GM18861 (cell line): ENCODE measurements around the gene NUP62.
"Not testable (repeated sequence)": the region's sequence is repeated elsewhere in the genome, so short reads cannot be mapped to it uniquely, and the experiment has no call there.

Experiments used
- ATAC-seq: cut with Tn5 transposase; IDR thresholded peaks from one replicate; pipeline ENCODE4 v1.9.1; 2021; ENCODE audit not compliant: unreplicated experiment

Gene NUP62

DNA sequence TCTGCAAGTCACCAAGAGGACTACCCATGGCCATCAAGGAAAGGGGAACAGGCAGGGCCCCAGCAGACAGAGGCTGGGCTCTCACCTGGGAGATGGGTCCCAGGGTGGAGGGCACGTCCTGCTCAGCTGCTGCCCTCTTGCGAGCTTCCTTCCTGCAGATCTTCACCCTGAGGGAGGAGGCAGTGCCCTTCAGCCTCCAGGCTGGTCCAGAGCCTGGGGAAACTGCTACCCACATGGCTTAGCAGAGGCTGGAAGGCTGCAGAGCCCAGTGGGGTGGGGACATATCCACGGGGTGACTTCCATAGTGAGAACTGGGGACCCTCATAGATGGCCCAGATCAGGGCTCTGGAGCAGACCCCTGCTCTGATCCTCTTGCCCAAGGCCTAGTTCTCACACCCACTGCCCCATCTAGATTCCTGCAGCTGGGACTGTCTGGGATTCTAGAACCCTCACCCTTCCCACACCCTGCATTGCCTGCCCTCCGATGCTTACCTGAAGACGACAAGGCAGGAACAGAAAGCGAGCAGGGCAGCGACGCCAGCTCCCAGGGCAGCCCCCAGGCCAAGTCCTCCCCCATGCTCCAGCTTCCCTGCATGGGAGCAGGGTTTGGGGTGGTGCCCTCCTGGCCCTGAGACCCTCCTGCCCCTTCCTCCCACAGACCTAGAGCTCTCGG lies 22.6 kb upstream of the NUP62 start:
- no peak for ATAC-seq

DNA sequence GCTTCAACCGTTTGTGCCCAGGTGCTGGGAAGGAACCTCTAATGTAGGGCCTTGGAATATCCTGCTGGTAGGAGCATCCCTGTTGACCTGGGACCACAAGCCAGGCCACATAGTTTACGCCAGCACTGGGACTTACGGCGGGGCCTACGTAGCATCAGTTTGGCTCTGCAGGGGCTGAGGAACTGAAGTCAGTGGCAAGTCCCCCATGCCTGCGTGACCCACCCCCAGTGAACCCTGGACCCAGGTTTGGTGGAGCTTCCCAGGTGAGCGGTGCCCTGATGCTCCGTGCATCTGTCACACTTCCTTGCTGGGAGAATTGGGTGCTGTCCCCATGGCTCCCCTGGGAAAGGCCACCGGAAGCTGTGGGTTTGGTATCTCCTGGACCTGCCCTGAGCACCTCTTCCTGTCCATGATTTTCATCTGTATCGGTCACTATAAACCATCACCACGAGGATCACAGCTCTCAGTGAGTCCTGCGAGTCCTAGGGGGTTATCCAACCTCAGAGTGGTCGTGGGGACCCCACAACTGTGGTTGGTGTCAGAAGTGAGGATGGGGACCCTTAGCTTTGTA lies 21.7 kb upstream of the NUP62 start:
- no peak for ATAC-seq

DNA sequence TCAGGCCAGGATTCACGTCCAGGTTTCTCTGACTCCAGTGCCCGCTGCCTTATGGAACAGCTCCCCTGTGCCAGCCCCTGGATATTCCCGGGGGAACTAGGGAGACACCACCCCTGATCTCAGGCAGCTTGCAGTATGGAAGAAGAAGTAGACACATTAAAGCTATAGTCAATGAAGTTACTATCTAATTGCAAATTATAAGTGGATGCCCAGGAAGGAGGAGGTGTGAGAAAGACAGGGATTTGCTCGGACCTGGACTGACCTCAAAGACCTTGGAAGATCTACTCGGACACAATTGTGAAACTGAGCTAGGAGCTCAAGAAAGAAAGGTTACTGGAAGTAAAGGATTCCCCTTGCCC lies 21.3 kb upstream of the NUP62 start:
- ATAC-seq: no peak

DNA sequence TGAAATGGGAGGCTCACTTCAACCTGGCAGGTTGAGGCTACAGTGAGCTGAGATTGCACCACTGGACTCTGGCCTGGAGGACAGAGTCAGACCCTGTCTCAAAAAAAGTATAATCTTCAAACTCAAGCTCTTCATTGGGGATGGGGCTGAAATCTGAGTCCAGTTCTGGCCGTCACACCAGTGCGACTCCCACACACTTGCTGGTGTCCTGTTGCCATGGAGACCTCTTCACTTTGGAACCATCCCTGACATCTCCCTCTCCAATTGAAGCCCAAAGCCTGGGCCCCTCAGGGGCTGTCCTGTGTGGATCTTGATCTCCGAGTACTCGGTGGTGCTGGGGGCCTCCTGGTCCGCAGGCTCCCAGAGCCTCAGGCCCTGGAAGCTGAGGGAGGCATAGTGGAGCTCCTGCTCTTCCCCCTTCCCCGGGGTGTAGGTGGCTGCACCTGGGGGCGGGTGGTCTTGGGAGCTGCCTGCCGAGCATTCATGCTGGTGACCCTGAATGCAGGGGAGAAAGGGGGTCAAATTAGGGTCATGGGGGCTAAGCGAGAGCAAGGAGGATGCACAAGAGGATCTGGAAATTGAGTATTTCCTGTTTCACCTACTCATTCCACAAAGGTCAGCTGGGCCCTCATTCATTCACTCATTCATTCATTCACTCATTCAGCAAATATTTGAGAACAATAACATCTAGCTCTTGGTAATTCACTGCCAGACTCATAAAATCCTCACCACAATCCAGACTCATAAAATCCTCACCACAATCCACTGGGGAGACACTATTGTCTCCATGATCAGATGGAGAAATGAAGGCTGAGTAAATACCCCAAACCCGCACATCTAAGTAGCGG lies 20.7 kb upstream of the NUP62 start:
- no peak for ATAC-seq

DNA sequence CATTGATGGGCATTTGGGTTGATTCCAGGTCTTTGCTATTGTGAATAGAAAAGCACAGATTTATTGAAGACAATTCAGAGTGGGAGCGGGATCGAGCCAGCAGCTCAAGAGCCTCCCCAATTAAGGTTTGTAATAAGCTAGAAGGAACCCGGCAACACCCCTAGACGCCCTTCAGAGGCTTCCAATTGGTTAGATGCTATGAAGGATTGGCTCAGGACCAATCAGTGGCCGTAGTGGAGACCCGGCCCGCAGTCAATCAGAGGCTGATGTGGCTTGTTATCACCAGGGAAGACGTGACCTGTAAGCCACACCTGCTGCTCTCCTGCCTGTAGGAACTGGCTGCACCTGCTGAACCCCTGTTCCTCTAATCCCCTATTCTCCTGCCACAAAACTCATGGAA lies 17.1 kb upstream of the NUP62 start:
- ATAC-seq: no peak

DNA sequence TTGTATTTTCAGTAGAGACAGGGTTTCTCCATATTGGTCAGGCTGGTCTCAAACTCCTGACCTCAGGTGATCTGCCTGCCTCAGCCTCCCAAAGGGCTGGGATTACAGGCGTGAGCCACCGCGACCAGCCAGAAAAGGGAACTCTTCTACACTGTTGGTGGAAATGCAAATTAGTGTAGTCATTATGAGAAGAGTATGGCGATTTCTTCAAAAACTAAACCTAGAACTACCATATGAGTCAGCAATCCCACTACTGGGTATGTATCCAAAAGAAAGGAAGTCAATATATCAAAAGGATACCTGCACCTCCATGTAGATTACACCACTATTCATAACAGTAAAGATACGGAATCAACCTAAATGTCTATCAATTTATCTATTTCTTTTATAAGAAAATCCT lies 15.3 kb upstream of the NUP62 start:
- not testable (repeated sequence) for ATAC-seq

DNA sequence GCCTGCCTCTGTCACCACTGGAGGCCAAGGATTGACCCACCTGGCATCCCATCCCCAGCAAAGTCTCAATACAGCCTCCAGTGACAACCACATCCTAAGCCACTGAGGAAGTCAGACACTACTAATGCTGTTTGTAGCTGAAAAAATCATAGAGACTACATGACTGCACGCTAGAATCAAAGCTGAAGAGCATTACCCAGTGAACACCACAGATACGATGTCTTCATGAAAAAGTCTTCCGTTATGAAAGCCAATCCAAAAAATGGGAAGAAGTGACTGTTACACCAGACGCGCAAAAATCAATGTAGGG lies 11.1 kb upstream of the NUP62 start:
- no peak for ATAC-seq

DNA sequence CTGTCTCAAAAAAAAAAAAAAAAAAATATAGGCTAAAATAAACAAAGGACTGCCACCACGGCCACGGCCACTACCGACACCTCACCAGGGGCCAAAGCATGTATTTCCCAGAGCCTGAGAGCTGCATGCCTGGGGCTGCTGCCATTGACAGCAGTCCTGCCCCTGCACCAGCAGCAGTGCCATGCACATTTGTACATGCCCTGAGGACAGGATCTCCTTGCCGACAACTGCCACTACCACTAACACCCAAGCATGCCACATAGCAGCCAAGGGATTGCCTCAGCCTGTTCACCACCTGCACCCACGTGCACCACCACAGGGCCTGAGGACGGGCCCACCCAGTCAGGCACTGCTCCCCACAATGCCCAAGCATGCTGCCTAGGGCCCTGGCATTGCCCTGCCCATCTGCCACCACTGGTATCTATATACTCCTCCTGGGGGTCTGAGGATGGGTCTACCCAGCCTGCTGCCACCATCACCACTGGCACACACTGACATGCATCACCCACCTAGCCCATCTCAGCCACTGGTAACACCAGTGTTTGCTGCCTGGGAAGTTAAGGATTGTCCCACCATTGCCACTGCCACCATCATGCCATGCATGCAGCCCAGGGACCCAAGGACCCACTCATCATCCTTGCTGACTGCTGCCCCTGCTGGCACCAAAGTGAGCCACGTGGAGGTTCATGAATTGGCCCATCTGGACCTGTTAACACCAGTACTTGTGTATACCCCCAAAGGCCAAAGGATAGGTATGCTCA lies 10.6 kb upstream of the NUP62 start:
- no peak for ATAC-seq

DNA sequence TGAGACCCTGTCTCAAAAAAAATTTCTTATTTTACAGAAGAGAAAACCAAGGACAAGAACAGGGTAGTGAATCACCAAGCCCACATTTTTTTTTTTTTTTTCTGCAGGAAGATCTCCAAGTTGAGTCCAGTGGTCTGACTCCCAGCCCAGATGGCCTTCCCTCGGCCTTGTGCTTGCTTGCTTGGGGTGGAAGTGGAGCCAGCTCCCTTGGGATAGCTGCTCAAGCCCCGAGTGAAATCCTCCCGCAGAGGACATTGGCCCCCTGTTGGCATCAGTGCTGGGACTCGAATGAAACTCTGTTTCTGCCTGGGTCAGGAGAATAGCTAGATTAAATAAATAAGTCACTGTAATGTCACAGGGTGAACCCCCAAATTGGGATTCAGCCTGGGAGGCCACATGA lies 9.4 kb upstream of the NUP62 start:
- no peak for ATAC-seq

DNA sequence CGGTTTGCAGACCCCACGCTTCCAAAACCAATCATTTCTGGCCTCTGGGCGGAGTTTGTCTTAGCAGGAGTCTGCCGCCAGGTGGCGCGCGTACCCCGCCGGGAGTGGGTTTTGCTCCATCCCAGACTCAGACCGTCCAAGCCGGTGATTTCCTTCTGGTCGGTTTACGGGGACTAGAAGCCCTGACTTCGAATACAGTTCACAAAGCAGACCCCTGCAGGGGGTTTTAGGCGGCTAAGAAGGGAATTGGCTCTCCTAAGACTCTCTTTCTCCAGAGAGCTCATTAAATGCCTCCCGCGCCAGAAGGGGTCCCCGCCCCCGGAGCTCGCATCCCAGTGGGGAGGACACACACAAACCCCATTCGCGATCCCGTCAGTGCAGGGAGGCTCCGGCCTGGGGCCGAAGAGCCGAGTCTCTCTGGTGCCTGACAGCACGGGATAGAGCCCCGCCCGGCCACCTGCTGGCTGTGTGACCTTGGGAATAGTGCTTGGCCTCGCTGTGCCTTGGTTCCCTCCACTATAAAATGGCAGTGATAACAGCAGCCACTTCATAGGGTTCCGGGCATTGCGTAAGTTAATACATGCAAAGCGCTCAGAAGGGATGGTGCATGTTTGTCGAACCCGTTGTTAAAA lies 8.6 kb upstream of the NUP62 start:
- no peak for ATAC-seq

DNA sequence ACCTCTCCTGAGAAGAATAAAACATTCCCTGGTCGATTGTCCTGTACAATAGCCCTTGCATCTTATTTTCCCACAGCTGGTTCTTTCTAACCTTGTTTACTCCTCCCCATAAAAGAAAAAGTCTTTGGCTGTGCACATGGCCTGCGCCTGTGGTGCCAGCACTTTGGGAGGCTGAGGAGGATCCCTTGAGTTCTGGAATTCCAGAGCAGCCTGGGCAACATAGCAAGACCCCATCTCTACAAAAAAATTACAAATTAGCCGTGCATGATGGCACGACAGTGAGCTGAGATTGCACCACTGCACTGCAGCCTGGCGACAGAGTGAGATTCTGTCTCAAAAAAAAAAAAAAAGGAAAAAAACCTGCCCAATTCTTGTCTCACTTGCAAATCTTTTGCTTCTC lies 7.2 kb upstream of the NUP62 start:
- no peak for ATAC-seq

DNA sequence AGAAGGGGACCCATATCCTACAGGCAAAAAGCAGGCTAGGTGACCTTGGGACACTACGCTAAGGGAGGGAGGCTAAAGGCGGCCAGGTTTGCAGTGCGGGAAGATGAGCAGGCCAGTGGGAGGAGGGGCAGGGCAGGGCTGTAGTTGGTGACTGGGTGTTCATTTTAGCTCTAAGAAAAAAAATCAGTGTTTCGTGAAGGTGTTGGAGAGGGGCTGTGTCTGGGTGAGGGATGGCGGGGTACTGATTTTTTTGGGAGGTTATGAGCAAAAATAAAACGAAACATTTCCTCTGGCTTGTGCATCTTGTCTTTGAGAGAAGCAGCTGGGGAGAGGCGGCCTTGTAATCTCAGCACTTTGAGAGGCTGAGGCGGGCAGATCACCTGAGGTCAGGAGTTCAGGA lies 4.3 kb upstream of the NUP62 start:
- ATAC-seq: no peak

DNA sequence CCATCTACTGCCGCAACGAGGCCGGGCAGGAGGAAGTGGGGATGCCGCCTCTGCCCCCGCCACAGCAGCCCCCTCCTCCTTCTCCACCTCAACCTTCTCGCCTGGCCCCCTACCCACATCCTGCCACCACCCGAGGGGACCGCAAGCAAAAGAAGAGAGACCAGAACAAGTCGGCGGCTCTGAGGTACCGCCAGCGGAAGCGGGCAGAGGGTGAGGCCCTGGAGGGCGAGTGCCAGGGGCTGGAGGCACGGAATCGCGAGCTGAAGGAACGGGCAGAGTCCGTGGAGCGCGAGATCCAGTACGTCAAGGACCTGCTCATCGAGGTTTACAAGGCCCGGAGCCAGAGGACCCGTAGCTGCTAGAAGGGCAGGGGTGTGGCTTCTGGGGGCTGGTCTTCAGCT lies 3.4 kb upstream of the NUP62 start:
- ATAC-seq: no peak

DNA sequence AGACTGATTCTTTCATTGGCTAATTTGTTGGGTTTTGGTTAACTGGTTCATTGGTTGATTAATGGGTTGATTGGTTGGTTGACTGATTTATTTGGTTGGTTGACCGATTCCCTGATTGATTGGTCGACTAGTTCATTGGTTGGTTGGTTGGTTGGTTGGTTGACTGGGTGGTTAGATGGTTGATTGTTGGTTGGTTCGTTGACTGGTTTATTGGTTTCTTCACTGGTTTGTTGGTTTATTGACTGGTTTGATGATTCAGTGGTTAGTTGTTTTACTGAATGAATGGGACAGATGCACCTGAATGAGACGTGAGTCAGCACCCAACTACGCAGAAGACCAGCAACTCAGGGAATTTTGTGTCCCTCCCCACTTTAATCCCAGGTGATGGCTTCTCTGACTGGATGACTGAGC lies 2.7 kb upstream of the NUP62 start:
- ATAC-seq: no peak

DNA sequence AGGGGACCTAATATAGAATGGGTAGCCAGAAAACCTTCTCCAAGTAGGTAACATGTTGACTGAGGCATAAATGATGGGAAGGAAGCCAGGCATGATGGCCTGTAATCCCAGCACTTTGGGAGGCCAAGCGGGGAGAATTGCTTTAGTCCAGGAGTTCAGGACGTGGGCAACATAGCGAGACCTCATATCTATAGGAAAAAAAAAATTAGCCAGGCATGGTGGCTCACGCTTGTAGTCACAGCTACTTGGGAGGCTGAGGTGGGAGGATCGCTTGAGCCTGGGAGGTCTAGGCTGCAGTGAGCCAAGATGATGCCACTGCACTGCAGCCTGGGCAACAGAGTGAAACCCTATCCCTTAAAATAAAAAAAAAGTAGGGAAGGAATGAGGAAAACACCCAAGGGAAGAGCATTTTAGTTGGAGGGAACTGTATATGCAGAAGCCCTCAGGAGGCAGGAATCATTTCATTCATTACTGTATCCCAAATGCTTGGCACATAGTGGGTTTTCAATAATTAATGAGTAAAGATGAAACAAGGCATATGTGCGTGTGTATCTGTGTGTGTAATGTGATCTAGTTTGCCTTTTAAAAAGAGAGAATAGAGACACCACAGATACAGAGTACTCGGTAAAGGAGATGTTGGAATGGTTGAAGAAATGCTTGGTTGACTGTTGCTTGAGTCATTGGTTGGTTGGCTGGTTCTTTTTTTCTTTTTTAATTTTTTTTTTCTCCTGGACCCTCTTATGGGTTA lies 2.2 kb upstream of the NUP62 start:
- ATAC-seq: no peak

DNA sequence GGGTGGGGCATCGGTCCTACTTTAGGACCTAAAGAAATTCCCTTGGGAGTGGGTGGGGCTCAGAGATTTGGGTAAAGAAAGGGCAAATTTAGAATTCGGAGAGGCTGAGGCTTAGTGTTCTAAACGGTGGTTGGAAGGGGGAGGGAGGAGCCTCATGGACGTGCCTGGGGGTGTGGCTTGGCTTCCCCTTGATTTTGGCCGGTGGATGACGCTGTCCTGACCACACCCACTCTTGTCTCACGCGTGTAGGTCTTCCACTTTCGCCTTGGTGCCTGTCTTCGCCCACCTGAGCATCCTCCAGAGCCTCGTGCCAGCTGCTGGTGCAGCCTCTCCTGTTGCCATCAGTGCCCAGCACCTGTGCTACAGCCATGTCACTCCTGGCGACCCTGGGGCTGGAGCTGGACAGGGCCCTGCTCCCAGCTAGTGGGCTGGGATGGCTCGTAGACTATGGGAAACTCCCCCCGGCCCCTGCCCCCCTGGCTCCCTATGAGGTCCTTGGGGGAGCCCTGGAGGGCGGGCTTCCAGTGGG lies 1.2 kb upstream of the NUP62 start:
- ATAC-seq: no peak

DNA sequence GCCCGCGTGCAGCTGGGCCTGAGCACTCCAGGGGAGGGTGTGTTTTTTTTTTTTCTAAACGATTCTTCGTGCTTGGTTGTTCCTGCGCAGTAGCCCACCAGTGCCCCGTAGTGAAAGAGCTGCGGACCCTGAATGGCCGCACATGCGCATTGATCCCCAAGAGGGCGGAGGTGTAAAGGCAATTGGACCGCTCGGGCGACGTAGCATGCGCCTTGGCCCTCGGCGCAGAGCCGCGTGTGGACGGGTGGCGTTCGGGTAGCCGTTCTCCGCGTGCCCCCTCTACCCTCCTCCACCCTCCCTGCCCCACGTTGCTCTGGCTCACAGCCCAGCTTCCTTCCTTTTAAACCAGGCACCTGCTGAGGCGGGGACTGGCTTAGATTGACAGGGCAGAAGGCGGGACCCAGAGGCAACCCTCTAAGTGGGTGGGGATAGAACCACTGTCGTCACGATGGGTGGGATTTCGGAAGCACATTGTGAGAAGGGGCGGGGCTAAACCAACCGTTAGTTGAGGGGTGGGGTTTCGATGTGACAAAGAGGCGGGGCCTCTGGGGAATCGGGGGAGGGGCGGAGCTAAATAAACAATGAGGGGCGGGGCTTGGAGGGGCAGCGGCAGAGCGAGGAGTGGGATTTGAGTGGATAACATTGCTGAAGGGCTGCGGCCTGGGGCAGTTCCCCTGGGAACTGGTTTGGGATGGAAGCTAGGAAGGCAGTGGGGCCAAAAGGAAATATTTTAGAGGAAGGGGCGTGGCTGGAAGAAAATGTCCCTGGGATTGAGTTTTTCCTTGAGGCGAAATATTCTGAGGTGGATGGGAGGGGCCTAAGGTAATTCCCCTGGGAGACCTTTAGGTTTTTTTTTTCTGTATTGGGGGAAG lies 543 bp upstream of the NUP62 start:
- ATAC-seq: peak; percentile 67

DNA sequence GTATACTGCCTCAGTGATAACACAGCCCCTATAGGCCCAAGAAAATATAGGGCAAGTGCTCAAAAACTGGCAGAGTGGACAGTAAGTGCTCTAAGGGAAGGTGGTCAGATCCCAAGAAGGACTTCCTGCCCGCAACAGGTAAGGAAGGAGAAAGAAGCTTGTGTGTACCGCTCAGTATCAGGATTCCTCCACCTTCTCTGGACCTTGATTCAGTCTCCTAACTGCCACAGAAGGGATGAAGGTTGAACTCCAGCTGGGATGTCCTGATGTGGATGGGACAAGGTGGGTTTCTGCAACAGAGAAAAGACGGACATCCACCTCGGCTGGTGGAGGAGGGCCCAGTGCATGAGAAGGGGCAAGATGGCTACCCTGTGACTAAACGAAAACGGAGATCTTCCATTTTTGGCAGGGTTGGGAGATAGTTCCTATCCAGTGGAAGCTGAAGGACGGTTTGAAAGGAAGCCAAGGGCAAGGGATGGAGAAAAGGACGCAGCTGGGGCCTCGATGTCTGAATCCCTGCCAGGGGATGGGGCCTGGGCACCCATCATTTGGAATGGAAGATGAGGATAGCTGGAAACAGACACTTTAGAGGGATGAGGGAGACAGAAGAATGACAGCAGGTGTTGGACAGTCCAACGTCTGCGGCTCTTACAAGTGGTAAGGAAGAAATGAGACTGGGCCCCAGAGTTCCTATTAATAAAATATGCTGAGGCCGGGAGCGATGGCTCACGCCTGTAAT lies 1.6 kb downstream of the NUP62 start:
- ATAC-seq: no peak

DNA sequence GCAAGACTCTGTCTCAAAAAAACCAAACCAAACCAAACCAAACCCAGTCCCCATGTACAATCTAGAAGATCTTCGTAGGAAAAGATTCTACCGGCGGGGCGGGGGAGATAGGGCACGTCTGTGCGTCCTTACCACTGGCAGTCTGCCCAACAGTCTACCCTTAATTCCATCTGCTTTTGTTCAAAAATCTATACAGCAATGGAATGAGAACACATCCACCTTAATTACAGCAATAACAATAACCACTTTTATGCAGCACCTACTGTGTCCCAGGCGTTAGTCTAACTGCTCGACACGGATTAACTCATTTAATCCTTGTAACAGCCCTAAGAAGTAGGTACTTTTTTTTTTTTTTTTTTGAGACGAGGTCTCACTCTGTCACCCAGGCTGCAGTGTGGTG lies 2.8 kb downstream of the NUP62 start:
- ATAC-seq: no peak
